OCI-M1 (cell line): ENCODE results near the gene GNPTG.

Source experiments
- DNase-seq: peaks from one replicate; lab custom pipeline; 2025; lab: John Stamatoyannopoulos, UW

The GNPTG gene

GRCh38 chr16:1371054-1371978 lies 19.6 kb downstream of the GNPTG start:
- no peak for DNase-seq

GRCh38 chr16:1372292-1372950 lies 20.7 kb downstream of the GNPTG start:
- no peak for DNase-seq

- no peak for DNase-seq
These were observed 22.9 kb downstream of the GNPTG start for GRCh38 chr16:1374418-1375297.

- DNase-seq: no peak
These were observed 23.5 kb downstream of the GNPTG start for GRCh38 chr16:1375298-1375640.

GRCh38 chr16:1375741-1376410 lies 24.1 kb downstream of the GNPTG start:
- no peak for DNase-seq

GRCh38 chr16:1377406-1378010 lies 25.8 kb downstream of the GNPTG start:
- DNase-seq: no peak

GRCh38 chr16:1378087-1378803 lies 26.5 kb downstream of the GNPTG start:
- DNase-seq: no peak

- peak; percentile 86 for DNase-seq
These were observed 27.1 kb downstream of the GNPTG start for GRCh38 chr16:1378804-1379303.

- peak; percentile 76 for DNase-seq
These were observed 27.8 kb downstream of the GNPTG start for GRCh38 chr16:1379304-1380076.

GRCh38 chr16:1380195-1380594 lies 28.5 kb downstream of the GNPTG start:
- DNase-seq: no peak

GRCh38 chr16:1381612-1382406 lies 30.1 kb downstream of the GNPTG start:
- DNase-seq: peak; percentile 4

- no peak for DNase-seq
These were observed 31.8 kb downstream of the GNPTG start for GRCh38 chr16:1383556-1383955.

GRCh38 chr16:1385232-1385631 lies 33.5 kb downstream of the GNPTG start:
- no peak for DNase-seq

- no peak for DNase-seq
These were observed 35.6 kb downstream of the GNPTG start for GRCh38 chr16:1387331-1387730.

GRCh38 chr16:1389762-1390161 lies 38.0 kb downstream of the GNPTG start:
- DNase-seq: no peak

GRCh38 chr16:1390239-1390779 lies 38.6 kb downstream of the GNPTG start:
- DNase-seq: no peak

GRCh38 chr16:1392826-1393225 lies 41.1 kb downstream of the GNPTG start:
- DNase-seq: no peak

GRCh38 chr16:1393613-1394176 lies 42.0 kb downstream of the GNPTG start:
- DNase-seq: no peak
